Loucy (cell line): ENCODE data around the gene SMARCB1.

Experiments
- H2AFZ ChIP-seq: fragments of 200-600 bp; sonication (generic); 2 replicates; pipeline ENCODE4 v1.6.0; 2016; ENCODE audit warnings: antibody characterized with exemption, mild to moderate bottlenecking, low read length, moderate library complexity
- H3F3A ChIP-seq: fragments of 200-600 bp; 2 replicates; pipeline ENCODE4 v1.6.0; 2016; ENCODE audit warnings: antibody characterized with exemption, low read depth, mild to moderate bottlenecking
- H3K27me3 ChIP-seq: fragments of 200-600 bp; sonication (generic); 2 replicates; pipeline ENCODE4 v1.6.1; 2014; ENCODE audit warnings: low read length, mild to moderate bottlenecking; ENCODE audit not compliant: insufficient read depth, poor library complexity, severe bottlenecking
- H3K36me3 ChIP-seq: fragments of 200-600 bp; sonication (generic); 2 replicates; pipeline ENCODE4 v1.6.1; 2016; ENCODE audit warnings: low read length; ENCODE audit not compliant: insufficient read depth
- H3K4me1 ChIP-seq: fragments of 200-600 bp; sonication (generic); 2 replicates; pipeline ENCODE4 v1.5.1; 2014; ENCODE audit warnings: low read length, mild to moderate bottlenecking; ENCODE audit not compliant: insufficient read depth, poor library complexity, severe bottlenecking
- H3K4me2 ChIP-seq: fragments of 200-600 bp; sonication (generic); 2 replicates; pipeline ENCODE4 v1.6.0; 2014; ENCODE audit warnings: antibody characterized with exemption, low read length, low read depth, mild to moderate bottlenecking; ENCODE audit not compliant: poor library complexity, severe bottlenecking
- H3K4me3 ChIP-seq: fragments of 200-600 bp; sonication (generic); 2 replicates; pipeline ENCODE4 v1.5.1; 2014; ENCODE audit warnings: low read length, mild to moderate bottlenecking, mixed read lengths; ENCODE audit not compliant: poor library complexity, severe bottlenecking
- H3K79me2 ChIP-seq: fragments of 200-600 bp; sonication (generic); 2 replicates; pipeline ENCODE4 v1.6.1; 2014; ENCODE audit warnings: low read length; ENCODE audit not compliant: insufficient read depth
- H3K9ac ChIP-seq: fragments of 200-600 bp; sonication (generic); 2 replicates; pipeline ENCODE4 v1.6.0; 2014; ENCODE audit warnings: mild to moderate bottlenecking, low read depth, low read length, moderate library complexity; ENCODE audit not compliant: poor library complexity, severe bottlenecking
- H3K9me2 ChIP-seq: fragments of 200-600 bp; sonication (generic); replicated peaks from 2 replicates; pipeline ENCODE4 v1.6.1; 2016; ENCODE audit warnings: low read depth, low read length, mixed read lengths
- H3K9me3 ChIP-seq: fragments of 200-600 bp; sonication (generic); 2 replicates; pipeline ENCODE4 v1.6.1; 2014; ENCODE audit warnings: mild to moderate bottlenecking, antibody characterized with exemption, low read length, low read depth; ENCODE audit not compliant: insufficient read depth
- H4K20me1 ChIP-seq: fragments of 200-600 bp; sonication (generic); 2 replicates; pipeline ENCODE4 v1.6.0; 2014; ENCODE audit warnings: antibody characterized with exemption, low read length, mild to moderate bottlenecking; ENCODE audit not compliant: insufficient read depth, poor library complexity, severe bottlenecking
- EZH2phosphoT487 ChIP-seq: fragments of 200-600 bp; IDR thresholded peaks from 2 replicates; pipeline ENCODE4 v1.6.1; 2018; ENCODE audit warnings: antibody characterized with exemption, mild to moderate bottlenecking, moderate library complexity, borderline replicate concordance
- TF ChIP-seq, protein P1 (sequence below): fragments of 200-600 bp; sonication (generic); conservative IDR thresholded peaks from 2 replicates; pipeline ENCODE4 v1.5.1; 2014; ENCODE audit warnings: mild to moderate bottlenecking, antibody characterized with exemption, low read length

The SMARCB1 gene

DNA sequence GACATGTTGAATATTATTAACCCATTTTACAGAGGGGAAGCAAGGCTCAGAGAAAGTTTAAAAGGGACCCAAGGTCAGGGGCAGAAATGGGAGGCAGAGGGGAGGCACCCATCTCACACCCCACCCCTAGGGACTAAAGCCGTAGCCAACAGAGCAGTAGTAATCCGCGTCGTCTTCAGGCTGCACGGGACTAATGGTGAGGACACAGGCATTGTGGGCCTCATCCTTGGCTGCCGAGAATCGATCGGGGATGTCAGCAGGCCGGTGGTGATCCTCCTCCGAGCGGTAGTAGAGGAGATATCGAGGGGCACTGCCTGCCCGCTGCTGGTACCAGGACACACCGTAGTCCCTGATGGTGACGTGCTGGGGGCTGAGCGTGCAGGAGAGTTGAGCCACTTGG lies 34.0 kb upstream of the SMARCB1 start:
- no peak overlapping the region for H3K9ac ChIP-seq
- H2AFZ ChIP-seq, result no peak overlapping the region

DNA sequence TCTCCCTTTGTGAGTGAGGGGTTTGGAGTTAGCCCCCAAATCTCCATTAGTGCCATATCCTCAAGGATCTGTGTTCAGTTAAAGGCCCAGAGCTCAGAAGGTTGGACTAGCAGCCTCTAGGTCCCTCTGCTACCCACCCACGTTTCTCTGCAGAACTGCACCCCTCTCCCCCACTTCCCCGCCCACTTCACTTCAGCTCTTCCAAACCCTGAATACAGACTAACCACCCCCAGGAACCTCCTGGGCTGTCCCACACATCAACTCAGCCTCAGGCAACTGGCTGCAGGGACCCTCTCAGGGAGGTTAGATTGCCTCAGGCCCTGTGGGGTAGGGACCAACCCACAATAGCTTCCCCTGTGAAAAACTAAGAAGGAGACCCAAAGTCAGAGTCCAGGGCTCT lies 33.4 kb upstream of the SMARCB1 start:
- H3K4me1 ChIP-seq, result peaks cover 37% of the 10 kb centered on the region
- no peak overlapping the region for H3K9ac ChIP-seq
- no peaks in the 10 kb centered on the region for H3K9me2 ChIP-seq
- H3K36me3 ChIP-seq, result no peaks in the 10 kb centered on the region
- no peaks in the 10 kb centered on the region for H3K9me3 ChIP-seq
- peaks cover 13% of the 10 kb centered on the region; the same call in 1 of the 2 replicates for H3K79me2 ChIP-seq
- TF ChIP-seq EZH2phosphoT487, result no peak
- TF ChIP-seq, protein P1, sequence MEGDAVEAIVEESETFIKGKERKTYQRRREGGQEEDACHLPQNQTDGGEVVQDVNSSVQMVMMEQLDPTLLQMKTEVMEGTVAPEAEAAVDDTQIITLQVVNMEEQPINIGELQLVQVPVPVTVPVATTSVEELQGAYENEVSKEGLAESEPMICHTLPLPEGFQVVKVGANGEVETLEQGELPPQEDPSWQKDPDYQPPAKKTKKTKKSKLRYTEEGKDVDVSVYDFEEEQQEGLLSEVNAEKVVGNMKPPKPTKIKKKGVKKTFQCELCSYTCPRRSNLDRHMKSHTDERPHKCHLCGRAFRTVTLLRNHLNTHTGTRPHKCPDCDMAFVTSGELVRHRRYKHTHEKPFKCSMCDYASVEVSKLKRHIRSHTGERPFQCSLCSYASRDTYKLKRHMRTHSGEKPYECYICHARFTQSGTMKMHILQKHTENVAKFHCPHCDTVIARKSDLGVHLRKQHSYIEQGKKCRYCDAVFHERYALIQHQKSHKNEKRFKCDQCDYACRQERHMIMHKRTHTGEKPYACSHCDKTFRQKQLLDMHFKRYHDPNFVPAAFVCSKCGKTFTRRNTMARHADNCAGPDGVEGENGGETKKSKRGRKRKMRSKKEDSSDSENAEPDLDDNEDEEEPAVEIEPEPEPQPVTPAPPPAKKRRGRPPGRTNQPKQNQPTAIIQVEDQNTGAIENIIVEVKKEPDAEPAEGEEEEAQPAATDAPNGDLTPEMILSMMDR, result no peak
- H3K4me2 ChIP-seq, result no peak overlapping the region
- no peak overlapping the region for H3K4me3 ChIP-seq
- H4K20me1 ChIP-seq, result no peaks in the 10 kb centered on the region
- H2AFZ ChIP-seq, result no peak overlapping the region
- no peaks in the 10 kb centered on the region for H3K27me3 ChIP-seq
- peaks cover 3% of the 10 kb centered on the region; the same call in 1 of the 2 replicates for H3F3A ChIP-seq

More for the DNA sequence above, 34.0 kb upstream of the SMARCB1 start:
- no peak overlapping the region for H3K4me3 ChIP-seq
- no peaks in the 10 kb centered on the region for H3K9me3 ChIP-seq
- no peak overlapping the region for H3K4me2 ChIP-seq
- TF ChIP-seq, protein P1, result no peak
- TF ChIP-seq EZH2phosphoT487, result no peak
- no peaks in the 10 kb centered on the region for H3K36me3 ChIP-seq
- H3K4me1 ChIP-seq, result peaks cover 35% of the 10 kb centered on the region
- H4K20me1 ChIP-seq, result no peaks in the 10 kb centered on the region
- no peaks in the 10 kb centered on the region for H3K9me2 ChIP-seq
- peaks cover 3% of the 10 kb centered on the region; the same call in 1 of the 2 replicates for H3F3A ChIP-seq
- H3K79me2 ChIP-seq, result peaks cover 13% of the 10 kb centered on the region; the same call in 1 of the 2 replicates
- H3K27me3 ChIP-seq, result no peaks in the 10 kb centered on the region

GRCh38 chr22:23754220-23754919 lies 32.4 kb upstream of the SMARCB1 start, which contains the start of gene VPREB3:
Gene VPREB3 (minus strand): TSS chr22:23754425. CDS start chr22:23754363, 62 bp downstream.
- no peak within 1 kb of the TSS for H3K9ac ChIP-seq
- H3K27me3 ChIP-seq, result no peaks in the 10 kb centered on the region
- peaks cover 3% of the 10 kb centered on the region; the same call in 1 of the 2 replicates for H3F3A ChIP-seq
- no peak within 1 kb of the TSS for H2AFZ ChIP-seq
- H3K4me1 ChIP-seq, result peaks cover 37% of the 10 kb centered on the region
- no peaks in the 10 kb centered on the region for H3K36me3 ChIP-seq
- H3K79me2 ChIP-seq, result peaks cover 13% of the 10 kb centered on the region; the same call in 1 of the 2 replicates
- no peaks in the 10 kb centered on the region for H3K9me2 ChIP-seq
- H3K4me2 ChIP-seq, result no peak within 1 kb of the TSS
- H3K9me3 ChIP-seq, result no peaks in the 10 kb centered on the region
- TF ChIP-seq, protein P1, result no peak
- TF ChIP-seq EZH2phosphoT487, result no peak
- H4K20me1 ChIP-seq, result no peaks in the 10 kb centered on the region
- H3K4me3 ChIP-seq, result no peak within 1 kb of the TSS
